Lower leg skin (tissue), 4 donors: ENCODE measurements around the gene IFT57. TPM values are rescaled to one million over a fixed set of nuclear protein-coding genes. Genes with fewer than 3 reads are reported as not detected.

Experiments
- DNase-seq, 2 donors: peaks; one replicate each; pipeline ENCODE4 v3.0.0-alpha.2; 2019; ENCODE audit warnings: low spot score in 2 of 2
- H3K4me3 ChIP-seq: fragments of 200-600 bp; sonication (generic); 2 replicates; pipeline ENCODE4 v1.5.1; 2017; ENCODE audit warnings: mild to moderate bottlenecking, low read depth; ENCODE audit not compliant: poor library complexity, severe bottlenecking
- CTCF ChIP-seq, 3 donors: fragments of 450-650 bp; IDR thresholded peaks; one replicate each; pipeline ENCODE4 v1.5.1; 2016; ENCODE audit warnings: antibody characterized with exemption in 3 of 3, mild to moderate bottlenecking in 3 of 3, moderate library complexity in 2 of 3
- POLR2A ChIP-seq, 2 donors: fragments of 450-650 bp; IDR thresholded peaks; one replicate each; pipeline ENCODE4 v1.6.1; 2016 to 2017; ENCODE audit warnings: antibody characterized with exemption in 2 of 2, mild to moderate bottlenecking in 1 of 2, moderate library complexity in 1 of 2
- WGBS, 2 donors: methylation state at CpG; one replicate each; pipeline ENCODE4 v1.1.5; 2018; 5-methylcytosine and 5-hydroxymethylcytosine counted together
- intact Hi-C: fragments of 100-400 bp; cut with DNase I; formaldehyde crosslinking; loops from one replicate; pipeline ENCODE4 v1.15.0; 2023; ENCODE audit warnings: low total_unique reads
- total RNA-seq, 4 donors: library from RNA; depleted of rRNA; stranded (reverse); fragments of >200 nt; gene quantifications; one replicate each; pipeline ENCODE4 v1.1.0, GENCODE V29; 2016

The IFT57 gene
- total RNA-seq, 4 donors from 2014 or later, result 22.4 to 35.8 (median 28.1) TPM

GRCh38 chr3:108209579-108209978, 12.6 kb downstream of the IFT57 start:
- intact Hi-C loops, result no loop called here
- TF ChIP-seq CTCF (IDR thresholded peaks at IDR 0.05) (no peak), POLR2A (IDR thresholded peaks at IDR 0.05) (no peak)
- 98% methylated on average over 3 of the region's 3 CpGs for WGBS, 2 donors

GRCh38 chr3:108208831-108209230, 13.4 kb downstream of the IFT57 start:
- intact Hi-C loops, result no loop called here
- TF ChIP-seq POLR2A (IDR thresholded peaks at IDR 0.05), result no peak
- no peak for TF ChIP-seq CTCF (IDR thresholded peaks at IDR 0.05)
- H3K4me3 ChIP-seq, result no peak overlapping the region
- DNase-seq, result no peak
- 99 to 100% methylated on average over 1 of the region's 1 CpG for WGBS, 2 donors

More at GRCh38 chr3:108209579-108209978, 12.6 kb downstream of the IFT57 start:
- no peak for DNase-seq
- no peak overlapping the region for H3K4me3 ChIP-seq

GRCh38 chr3:108202834-108203233, 19.4 kb downstream of the IFT57 start:
- 81 to 88% methylated on average over 2 of the region's 2 CpGs for WGBS, 2 donors
- no peak for DNase-seq
- H3K4me3 ChIP-seq, result no peak overlapping the region
- intact Hi-C loops, result no loop called here
- TF ChIP-seq CTCF (IDR thresholded peaks at IDR 0.05) (no peak), POLR2A (IDR thresholded peaks at IDR 0.05) (no peak)

- no peak for DNase-seq
- H3K4me3 ChIP-seq, result no peak overlapping the region
- TF ChIP-seq CTCF (IDR thresholded peaks at IDR 0.05) (no peak), POLR2A (IDR thresholded peaks at IDR 0.05) (no peak)
- 83 to 84% methylated on average over 4 of the region's 4 CpGs for WGBS, 2 donors
- intact Hi-C loops, result no loop called here
These were observed 20.1 kb downstream of the IFT57 start for GRCh38 chr3:108202080-108202479.

GRCh38 chr3:108201258-108201657, 21.0 kb downstream of the IFT57 start:
- no peak overlapping the region for H3K4me3 ChIP-seq
- intact Hi-C loops, result no loop called here
- TF ChIP-seq CTCF (IDR thresholded peaks at IDR 0.05) (no peak), POLR2A (IDR thresholded peaks at IDR 0.05) (no peak)
- DNase-seq, result no peak

GRCh38 chr3:108200578-108200977, 21.6 kb downstream of the IFT57 start:
- intact Hi-C loops, result no loop called here

More at GRCh38 chr3:108200578-108200977, 21.6 kb downstream of the IFT57 start:
- 97 to 98% methylated on average over 1 of the region's 1 CpG for WGBS, 2 donors
- DNase-seq, result no peak
- no peak overlapping the region for H3K4me3 ChIP-seq
- TF ChIP-seq CTCF (IDR thresholded peaks at IDR 0.05) (no peak), POLR2A (IDR thresholded peaks at IDR 0.05) (no peak)
